Measurements from ENCODE around the gene NKIRAS2.

- TF ChIP-seq CTCF (IDR thresholded peaks at IDR 0.05; ENCODE audit: borderline replicate concordance, extremely low read depth, low read length, poor library complexity, severe bottlenecking): no peak
- no peak for TF ChIP-seq EZH2 (IDR thresholded peaks at IDR 0.05; ENCODE audit: borderline replicate concordance, low read depth, low read length, severe bottlenecking)
Observed at GRCh38 chr17:42002792-42003301, 17.0 kb upstream of the NKIRAS2 start.

All from DND-41 (cell line).